WTC11 (cell line): ENCODE measurements around the gene GPR156. TPM values are rescaled to one million over a fixed set of nuclear protein-coding genes. Genes with fewer than 3 reads are reported as not detected.

Experiments used
- ATAC-seq: fragments of 200-7000 bp; cut with Tn5 transposase; 2 replicates; pipeline ENCODE4 v1.10.0; 2021; ENCODE audit warnings: mild to moderate bottlenecking, moderate library complexity
- CTCF ChIA-PET: fragments of 300-600 bp; sonication (Branson Sonifier 250); formaldehyde crosslinking; loops from one replicate; lab custom pipeline; 2021; ENCODE audit warnings: antibody characterized with exemption; lab: Charles Lee
- POLR2A ChIA-PET: fragments of 350-600 bp; sonication (Branson Sonifier 250); formaldehyde crosslinking; loops from one replicate; lab custom pipeline; 2021; ENCODE audit warnings: antibody characterized with exemption; lab: Charles Lee
- DNase-seq: peaks from one replicate; pipeline ENCODE4 v3.0.0; 2021; ENCODE audit warnings: low spot score
- H3K27ac Mint-ChIP-seq: 2 replicates; pipeline ENCODE4 v1.8.0; 2021; ENCODE audit warnings: mixed read lengths
- H3K27me3 Mint-ChIP-seq: 2 replicates; pipeline ENCODE4 v1.8.0; 2021; ENCODE audit warnings: low read depth, mild to moderate bottlenecking, moderate library complexity, mixed read lengths
- H3K36me3 Mint-ChIP-seq: 2 replicates; pipeline ENCODE4 v1.8.0; 2021; ENCODE audit warnings: mixed read lengths
- H3K4me1 Mint-ChIP-seq: 2 replicates; pipeline ENCODE4 v1.8.0; 2022; ENCODE audit warnings: mixed read lengths
- H3K4me3 Mint-ChIP-seq: 2 replicates; pipeline ENCODE4 v1.8.0; 2021; ENCODE audit warnings: mild to moderate bottlenecking, moderate library complexity, mixed read lengths
- H3K9me3 Mint-ChIP-seq: 2 replicates; pipeline ENCODE4 v1.8.0; 2021; ENCODE audit warnings: mixed read lengths
- ARID4B ChIP-seq: sonication (generic); formaldehyde crosslinking; IDR thresholded peaks from 2 replicates; pipeline ENCODE4 v1.8.0; 2023; ENCODE audit warnings: missing genetic modification reagents, mild to moderate bottlenecking, borderline replicate concordance
- ATF3 ChIP-seq: sonication (generic); formaldehyde crosslinking; conservative IDR thresholded peaks from 2 replicates; pipeline ENCODE4 v1.8.1; 2022; ENCODE audit warnings: mild to moderate bottlenecking, missing genetic modification reagents
- ATF6 ChIP-seq: sonication (generic); formaldehyde crosslinking; IDR thresholded peaks from 2 replicates; pipeline ENCODE4 v1.8.1; 2023; ENCODE audit warnings: mild to moderate bottlenecking, missing genetic modification reagents
- CBFB ChIP-seq: sonication (generic); formaldehyde crosslinking; IDR thresholded peaks from 2 replicates; pipeline ENCODE4 v1.8.1; 2022; ENCODE audit warnings: mild to moderate bottlenecking, low read depth, missing genetic modification reagents
- CDX4 ChIP-seq: fragments of 250-450 bp; sonication (Bioruptor Pico); IDR thresholded peaks from 2 replicates; pipeline ENCODE4 v1.9.0; 2021; ENCODE audit warnings: moderate library complexity, mild to moderate bottlenecking, inconsistent platforms, borderline replicate concordance
- CREM ChIP-seq: sonication (generic); formaldehyde crosslinking; IDR thresholded peaks from 2 replicates; pipeline ENCODE4 v1.8.1; 2022; ENCODE audit warnings: mild to moderate bottlenecking, missing genetic modification reagents, moderate library complexity
- CTCF ChIP-seq: fragments of 200-600 bp; IDR thresholded peaks from 2 replicates; pipeline ENCODE4 v1.8.0; 2022; ENCODE audit warnings: antibody characterized with exemption
- E2F4 ChIP-seq: sonication (generic); formaldehyde crosslinking; IDR thresholded peaks from 2 replicates; pipeline ENCODE4 v1.8.1; 2022; ENCODE audit warnings: low read depth, mild to moderate bottlenecking, moderate library complexity, missing genetic modification reagents, borderline replicate concordance
- ELF4 ChIP-seq: sonication (generic); formaldehyde crosslinking; IDR thresholded peaks from 2 replicates; pipeline ENCODE4 v1.8.1; 2022; ENCODE audit warnings: low read depth, mild to moderate bottlenecking, moderate library complexity, missing genetic modification reagents
- KAT7 ChIP-seq: sonication (generic); formaldehyde crosslinking; IDR thresholded peaks from 2 replicates; pipeline ENCODE4 v1.8.1; 2023; ENCODE audit warnings: missing genetic modification reagents, mild to moderate bottlenecking, borderline replicate concordance
- NR1H2 ChIP-seq: sonication (generic); formaldehyde crosslinking; IDR thresholded peaks from 2 replicates; pipeline ENCODE4 v1.9.0; 2021; ENCODE audit warnings: mild to moderate bottlenecking, moderate library complexity, missing genetic modification reagents
- NR2C2 ChIP-seq: sonication (generic); formaldehyde crosslinking; IDR thresholded peaks from 2 replicates; pipeline ENCODE4 v1.8.0; 2022; ENCODE audit warnings: mild to moderate bottlenecking, missing genetic modification reagents
- STAT6 ChIP-seq: sonication (generic); formaldehyde crosslinking; conservative IDR thresholded peaks from 2 replicates; pipeline ENCODE4 v1.8.1; 2023; ENCODE audit warnings: mild to moderate bottlenecking, low read depth, missing genetic modification reagents, moderate library complexity
- ZBTB43 ChIP-seq: sonication (generic); formaldehyde crosslinking; IDR thresholded peaks from 2 replicates; pipeline ENCODE4 v1.8.1; 2023; ENCODE audit warnings: mild to moderate bottlenecking, missing genetic modification reagents
- ZMAT4 ChIP-seq: fragments of 250-450 bp; sonication (Bioruptor Pico); IDR thresholded peaks from 2 replicates; pipeline ENCODE4 v1.9.0; 2021; ENCODE audit warnings: mild to moderate bottlenecking
- ZNF121 ChIP-seq: sonication (generic); formaldehyde crosslinking; IDR thresholded peaks from 2 replicates; pipeline ENCODE4 v1.8.0; 2023; ENCODE audit warnings: missing genetic modification reagents
- total RNA-seq: library from RNA; stranded (reverse); gene quantifications from 3 replicates; pipeline ENCODE4 v1.2.3, GENCODE V29; 2021

Gene GPR156
- total RNA-seq, 1 experiment from 2014 or later: 0.72 TPM

GRCh38 chr3:120151791-120152190, 133.2 kb downstream of the GPR156 start:
- POLR2A ChIA-PET: no interaction called here
- Mint-ChIP-seq H3K9me3 (peaks cover 40% of the 10 kb centered on the region), H3K4me1 (peaks cover 16% of the 10 kb centered on the region), H3K4me3 (no peak overlapping the region)
- no peak for TF ChIP-seq ELF4
- no peak for TF ChIP-seq ARID4B (CRISPR knock-in tag)
- no peak for TF ChIP-seq CBFB (CRISPR knock-in tag)
- TF ChIP-seq ZNF121 (CRISPR knock-in tag): no peak
- TF ChIP-seq ATF3 (CRISPR knock-in tag): no peak
- TF ChIP-seq ZBTB43 (CRISPR knock-in tag): no peak
- TF ChIP-seq KAT7 (CRISPR knock-in tag): no peak
- TF ChIP-seq CDX4 (CRISPR knock-in tag): no peak
- TF ChIP-seq CREM: no peak
- TF ChIP-seq NR2C2 (CRISPR knock-in tag): no peak
- TF ChIP-seq, all 79 proteins: peak for 0
- DNase-seq (no peak), ATAC-seq (no peak)
- Mint-ChIP-seq H3K27me3 (peaks cover 7% of the 10 kb centered on the region), H3K36me3 (peaks cover 27% of the 10 kb centered on the region), H3K27ac (no peak overlapping the region)
- CTCF ChIA-PET: no interaction called here

GRCh38 chr3:120148187-120148949, 136.7 kb downstream of the GPR156 start:
- DNase-seq (no peak), ATAC-seq (no peak)
- Mint-ChIP-seq H3K36me3 (peaks cover 2% of the 10 kb centered on the region; the same call in 1 of the 2 replicates), H3K4me3 (no peak overlapping the region), H3K27ac (no peak overlapping the region), H3K9me3 (peaks cover 9% of the 10 kb centered on the region), H3K4me1 (peaks cover 24% of the 10 kb centered on the region), H3K27me3 (no peaks in the 10 kb centered on the region)
- TF ChIP-seq ATF6 (no peak), ATF3 (CRISPR knock-in tag) (no peak), NR1H2 (CRISPR knock-in tag) (no peak), STAT6 (CRISPR knock-in tag) (no peak), NR2C2 (CRISPR knock-in tag) (no peak), E2F4 (no peak), ZMAT4 (CRISPR knock-in tag) (no peak), CTCF (no peak)
- CTCF ChIA-PET: interaction anchor here (1.0 to 3.6 kb wide), 8 partner anchors 25 to 256 kb away, joined by 3 to 26 read pairs (median 6); no protein-coding TSS in a partner anchor
- POLR2A ChIA-PET: interaction anchor here (2.1 kb wide), 1 partner anchor 53 kb away, joined by 9 read pairs; no protein-coding TSS in a partner anchor
